ENCODE data around the gene SPATS2.

The SPATS2 gene

DNA sequence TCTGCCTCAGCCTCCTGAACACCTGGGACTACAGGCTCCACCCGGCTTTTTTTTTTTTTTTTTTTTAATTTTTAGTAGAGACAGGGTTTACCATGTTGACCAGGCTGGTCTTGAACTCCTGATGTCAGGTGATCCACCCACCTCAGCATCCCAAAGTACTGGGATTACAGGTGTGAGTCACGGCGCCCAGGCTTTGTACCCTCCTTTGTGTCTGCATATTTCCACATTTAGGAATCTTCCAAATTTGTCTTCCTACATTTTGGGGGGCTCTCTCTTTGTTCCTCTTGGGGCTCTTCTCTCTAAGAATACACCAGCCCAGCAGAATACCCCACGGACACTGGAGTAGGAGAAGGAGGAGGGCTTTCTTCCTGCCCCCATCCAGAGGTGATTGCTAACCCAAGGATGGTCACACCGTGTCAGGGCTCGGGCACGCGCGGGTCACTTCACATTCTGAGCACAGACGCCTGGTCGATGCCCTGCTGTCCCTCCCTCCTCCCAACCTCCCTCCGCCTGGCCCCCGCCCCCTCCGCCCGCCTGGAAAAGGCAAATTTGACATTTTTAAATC is 22.7 kb upstream of the SPATS2 start:
- TF ChIP-seq, protein P1, sequence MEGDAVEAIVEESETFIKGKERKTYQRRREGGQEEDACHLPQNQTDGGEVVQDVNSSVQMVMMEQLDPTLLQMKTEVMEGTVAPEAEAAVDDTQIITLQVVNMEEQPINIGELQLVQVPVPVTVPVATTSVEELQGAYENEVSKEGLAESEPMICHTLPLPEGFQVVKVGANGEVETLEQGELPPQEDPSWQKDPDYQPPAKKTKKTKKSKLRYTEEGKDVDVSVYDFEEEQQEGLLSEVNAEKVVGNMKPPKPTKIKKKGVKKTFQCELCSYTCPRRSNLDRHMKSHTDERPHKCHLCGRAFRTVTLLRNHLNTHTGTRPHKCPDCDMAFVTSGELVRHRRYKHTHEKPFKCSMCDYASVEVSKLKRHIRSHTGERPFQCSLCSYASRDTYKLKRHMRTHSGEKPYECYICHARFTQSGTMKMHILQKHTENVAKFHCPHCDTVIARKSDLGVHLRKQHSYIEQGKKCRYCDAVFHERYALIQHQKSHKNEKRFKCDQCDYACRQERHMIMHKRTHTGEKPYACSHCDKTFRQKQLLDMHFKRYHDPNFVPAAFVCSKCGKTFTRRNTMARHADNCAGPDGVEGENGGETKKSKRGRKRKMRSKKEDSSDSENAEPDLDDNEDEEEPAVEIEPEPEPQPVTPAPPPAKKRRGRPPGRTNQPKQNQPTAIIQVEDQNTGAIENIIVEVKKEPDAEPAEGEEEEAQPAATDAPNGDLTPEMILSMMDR (conservative IDR thresholded peaks at IDR 0.05) = no peak
- no peak for TF ChIP-seq ZFX (IDR thresholded peaks at IDR 0.05)
- no peak overlapping the region for H3K27ac ChIP-seq

DNA sequence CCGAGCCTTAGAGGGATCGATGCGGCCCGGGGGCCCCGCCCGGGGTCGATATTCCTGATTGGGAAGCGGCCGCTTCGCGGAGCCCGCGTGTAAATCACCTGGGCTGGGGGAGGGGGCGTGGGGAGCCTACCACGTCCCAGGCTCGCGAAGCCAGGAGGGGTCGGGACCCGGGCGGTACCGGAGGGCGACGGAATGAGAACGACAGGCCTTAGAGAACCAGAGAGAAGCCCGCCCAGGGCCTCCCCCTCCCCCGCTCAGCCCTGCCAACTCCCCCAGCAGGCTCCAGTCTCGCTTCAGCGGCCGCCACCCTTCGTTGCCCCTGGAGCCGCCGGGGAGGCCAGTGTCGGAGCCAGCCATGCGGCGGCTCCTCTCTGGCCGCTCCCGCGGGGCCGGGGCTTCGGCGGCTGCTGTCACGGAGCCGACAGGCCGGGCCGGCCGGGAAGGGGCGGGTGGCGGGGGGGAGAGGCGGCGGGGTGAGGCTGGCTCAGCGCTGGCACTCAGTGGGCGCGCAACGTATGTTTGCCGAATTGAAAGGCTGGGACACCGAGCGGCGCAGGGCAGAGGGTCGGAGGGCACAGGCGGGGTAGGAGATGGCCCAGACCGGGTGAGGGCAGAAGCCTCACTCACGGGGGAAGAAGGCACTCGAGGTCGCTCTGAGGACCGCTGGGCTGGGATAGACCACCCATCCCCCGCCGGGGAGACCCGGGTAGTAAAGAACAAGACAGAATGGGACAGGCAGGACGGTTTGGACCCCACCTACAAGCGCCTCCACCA is 22.0 kb upstream of the SPATS2 start:
- H3K27ac ChIP-seq = no peak overlapping the region
- no peak for TF ChIP-seq ZFX (IDR thresholded peaks at IDR 0.05)
- TF ChIP-seq, protein P1 (conservative IDR thresholded peaks at IDR 0.05) = no peak

DNA sequence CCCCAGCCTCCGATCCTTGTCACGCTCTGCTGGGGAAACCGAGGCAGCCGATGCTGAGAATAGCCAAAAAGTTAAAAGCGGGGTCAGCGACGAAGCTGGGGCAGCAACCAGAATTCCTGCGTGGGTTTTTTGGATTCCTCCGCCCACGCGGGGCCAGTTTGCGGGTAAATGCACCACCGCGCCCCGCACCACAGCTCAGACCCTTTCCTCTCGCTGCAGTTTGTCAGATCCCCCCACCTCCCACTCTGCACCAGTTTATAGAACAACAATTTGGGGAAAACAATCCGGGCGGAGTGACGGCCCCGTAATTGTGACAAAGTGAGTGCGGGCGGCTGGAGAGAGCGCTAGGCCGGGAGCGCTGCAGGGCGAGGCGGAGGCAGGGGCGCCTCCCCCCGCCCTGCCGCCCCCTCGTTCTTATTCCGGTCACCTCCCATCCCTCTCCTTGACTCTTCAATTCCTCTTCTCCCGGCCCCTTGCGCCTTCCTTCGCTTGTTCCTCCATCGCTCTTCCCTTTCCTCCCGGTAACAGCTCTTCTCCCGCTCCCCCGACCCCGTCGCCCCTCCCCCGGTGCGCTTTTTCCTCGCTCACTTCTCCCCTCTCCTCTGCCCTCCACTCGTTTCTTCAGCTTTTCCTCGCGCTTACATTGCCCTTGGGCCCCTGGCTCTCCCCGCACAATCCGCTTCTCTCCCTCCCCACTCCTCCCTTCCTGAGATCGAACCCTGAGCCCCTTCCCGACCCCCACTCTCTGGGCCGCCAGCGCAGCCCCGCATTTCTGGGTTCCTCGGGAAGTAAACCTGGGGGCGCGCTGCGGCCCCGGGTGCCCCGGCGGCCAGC is 21.2 kb upstream of the SPATS2 start:
- peak overlapping the region; percentile 92 for H3K27ac ChIP-seq
- TF ChIP-seq ZFX (IDR thresholded peaks at IDR 0.05) = no peak
- TF ChIP-seq, protein P1 (conservative IDR thresholded peaks at IDR 0.05) = no peak

DNA sequence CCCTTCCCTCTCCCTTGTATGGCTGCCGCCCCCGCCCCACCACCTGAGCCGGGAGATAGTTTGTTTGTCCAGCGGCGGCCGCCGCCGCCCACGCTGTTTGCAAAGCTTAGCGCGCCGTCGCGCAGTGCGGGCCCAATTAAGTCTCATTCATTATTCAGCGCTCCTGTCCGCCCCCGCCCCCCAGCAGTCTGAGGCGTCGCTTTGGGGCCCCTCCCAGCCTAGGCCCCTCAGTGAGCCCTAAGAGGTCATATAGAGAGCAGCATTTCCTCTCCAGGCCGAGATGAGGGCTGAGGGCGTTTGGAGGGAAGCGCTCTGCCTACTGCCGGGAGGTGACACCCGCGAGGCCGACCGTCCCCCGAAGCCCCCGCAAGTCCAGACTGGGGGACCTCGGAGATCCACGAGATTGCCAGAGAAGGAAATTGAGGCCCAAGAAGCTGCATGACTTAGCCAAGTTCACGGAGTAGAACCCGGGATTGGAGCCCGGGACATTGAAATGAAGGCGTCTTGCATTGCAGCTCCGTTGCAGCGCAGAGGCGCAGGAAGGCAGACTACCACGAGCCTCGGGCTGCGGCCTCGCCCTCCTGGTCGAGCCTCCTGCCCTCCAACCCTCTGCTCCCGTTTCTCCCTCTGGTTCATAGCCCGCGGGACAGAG is 20.5 kb upstream of the SPATS2 start, which contains the start of gene DNAJC22:
Gene DNAJC22 (plus strand): TSS at position 230 of the 652 bp plus-strand sequence. CDS start 1,985 bp downstream, outside the sequence.
- H3K27ac ChIP-seq = peak within 1 kb of the TSS; percentile 92
- TF ChIP-seq, protein P1 (conservative IDR thresholded peaks at IDR 0.05) = no peak
- 0 out of 2 replicates have a peak, but pooled peaks have one; percentile 31 for TF ChIP-seq ZFX (IDR thresholded peaks at IDR 0.05)

DNA sequence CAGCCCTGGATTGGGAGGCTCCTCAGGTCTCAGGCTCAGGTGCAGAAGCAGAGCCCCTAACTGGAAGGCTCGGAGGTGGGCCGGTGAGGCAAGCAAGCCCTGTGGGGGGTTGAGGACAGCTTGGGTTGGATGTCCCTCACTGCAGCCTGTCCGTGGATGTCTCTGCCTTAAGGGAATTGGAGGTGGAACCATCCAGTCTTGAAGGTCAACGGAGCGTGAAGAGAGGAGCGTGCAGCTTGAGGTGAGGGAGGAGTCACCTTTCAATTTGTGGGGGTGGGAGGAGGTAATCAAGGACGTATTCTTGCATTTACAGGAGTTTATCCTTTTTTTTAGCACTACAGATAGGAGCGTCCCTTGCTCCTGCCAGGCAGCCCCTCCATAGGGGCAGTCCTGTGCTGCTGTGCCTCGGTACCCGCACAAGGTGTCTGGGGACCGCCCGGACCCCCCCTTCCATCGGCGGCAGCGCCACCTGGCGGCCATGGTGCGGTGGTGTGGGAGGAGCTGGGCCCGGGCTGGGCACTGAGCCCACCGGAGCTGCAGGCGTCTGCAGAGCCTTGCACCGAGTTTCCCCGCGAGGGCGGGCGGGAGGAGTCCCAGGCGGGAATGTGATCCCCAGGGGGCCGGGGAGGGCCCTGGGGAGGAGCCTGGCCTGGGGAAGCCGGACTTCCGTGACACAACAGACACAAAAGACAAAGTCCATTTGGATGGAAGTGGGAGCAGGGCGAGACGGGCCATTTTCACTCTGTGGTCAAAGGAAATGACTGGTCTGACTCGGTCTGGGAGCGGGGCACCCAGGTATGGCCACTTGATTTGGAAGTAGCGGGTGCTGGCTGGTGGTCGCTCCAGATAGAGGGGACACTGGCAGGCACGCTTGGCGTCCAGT is 19.7 kb upstream of the SPATS2 start:
- TF ChIP-seq ZFX (IDR thresholded peaks at IDR 0.05) = no peak
- TF ChIP-seq, protein P1 (conservative IDR thresholded peaks at IDR 0.05) = peak; percentile 99
- peak overlapping the region; percentile 92 for H3K27ac ChIP-seq

DNA sequence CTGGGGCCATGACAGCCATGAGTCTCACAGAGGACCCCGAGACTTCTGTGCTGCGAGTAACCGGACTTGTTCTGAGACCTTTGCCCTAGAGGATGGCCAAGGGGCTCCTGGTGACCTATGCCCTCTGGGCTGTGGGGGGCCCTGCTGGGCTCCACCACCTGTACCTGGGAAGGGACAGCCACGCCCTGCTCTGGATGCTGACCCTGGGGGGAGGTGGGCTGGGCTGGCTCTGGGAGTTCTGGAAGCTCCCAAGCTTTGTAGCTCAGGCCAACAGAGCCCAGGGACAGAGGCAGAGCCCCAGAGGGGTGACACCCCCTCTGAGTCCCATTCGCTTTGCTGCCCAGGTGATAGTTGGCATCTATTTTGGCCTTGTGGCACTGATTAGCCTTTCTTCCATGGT is 18.5 kb upstream of the SPATS2 start:
- no peak for TF ChIP-seq ZFX (IDR thresholded peaks at IDR 0.05)
- TF ChIP-seq, protein P1 (conservative IDR thresholded peaks at IDR 0.05) = no peak
- peak overlapping the region; percentile 92 for H3K27ac ChIP-seq

All from C4-2B (cell line).